ENCODE measurements around the gene WDR89.
"Not testable (repeated sequence)": the region's sequence is repeated elsewhere in the genome, so short reads cannot be mapped to it uniquely, and the experiment has no call there.

DNA sequence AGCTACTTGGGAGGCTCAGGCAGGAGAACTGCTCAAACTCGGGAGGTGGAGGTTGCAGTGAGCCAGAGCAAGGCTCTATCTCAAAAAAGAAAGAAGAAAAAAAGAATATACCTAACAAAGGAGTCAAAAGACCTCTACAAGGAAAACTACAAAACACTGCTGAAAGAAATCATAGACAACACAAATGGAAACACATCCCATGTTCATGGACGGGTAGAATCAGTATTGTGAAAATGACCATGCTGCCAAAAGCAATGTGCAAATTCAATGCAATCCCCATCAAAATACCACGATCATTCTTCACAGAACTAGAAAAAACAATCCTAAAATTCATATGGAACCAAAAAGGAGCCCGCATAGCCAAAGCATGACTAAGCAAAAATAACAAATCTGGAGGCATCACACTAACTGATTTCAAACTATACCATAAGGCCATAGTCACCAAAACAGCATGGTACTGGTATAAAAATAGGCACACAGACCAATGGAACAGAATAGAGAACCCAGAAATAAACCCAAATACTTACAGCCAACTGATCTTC, 5.5 kb downstream of the WDR89 start:
- TF ChIP-seq, protein P1, sequence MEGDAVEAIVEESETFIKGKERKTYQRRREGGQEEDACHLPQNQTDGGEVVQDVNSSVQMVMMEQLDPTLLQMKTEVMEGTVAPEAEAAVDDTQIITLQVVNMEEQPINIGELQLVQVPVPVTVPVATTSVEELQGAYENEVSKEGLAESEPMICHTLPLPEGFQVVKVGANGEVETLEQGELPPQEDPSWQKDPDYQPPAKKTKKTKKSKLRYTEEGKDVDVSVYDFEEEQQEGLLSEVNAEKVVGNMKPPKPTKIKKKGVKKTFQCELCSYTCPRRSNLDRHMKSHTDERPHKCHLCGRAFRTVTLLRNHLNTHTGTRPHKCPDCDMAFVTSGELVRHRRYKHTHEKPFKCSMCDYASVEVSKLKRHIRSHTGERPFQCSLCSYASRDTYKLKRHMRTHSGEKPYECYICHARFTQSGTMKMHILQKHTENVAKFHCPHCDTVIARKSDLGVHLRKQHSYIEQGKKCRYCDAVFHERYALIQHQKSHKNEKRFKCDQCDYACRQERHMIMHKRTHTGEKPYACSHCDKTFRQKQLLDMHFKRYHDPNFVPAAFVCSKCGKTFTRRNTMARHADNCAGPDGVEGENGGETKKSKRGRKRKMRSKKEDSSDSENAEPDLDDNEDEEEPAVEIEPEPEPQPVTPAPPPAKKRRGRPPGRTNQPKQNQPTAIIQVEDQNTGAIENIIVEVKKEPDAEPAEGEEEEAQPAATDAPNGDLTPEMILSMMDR (IDR thresholded peaks at IDR 0.05), result not testable (repeated sequence)
- TF ChIP-seq POLR2A (IDR thresholded peaks at IDR 0.05), result not testable (repeated sequence)
